ENCODE data around the gene GNA14. TPM values are rescaled to one million over a fixed set of nuclear protein-coding genes. Genes with fewer than 3 reads are reported as not detected.
"Not testable (repeated sequence)": the region's sequence is repeated elsewhere in the genome, so short reads cannot be mapped to it uniquely, and the experiment has no call there.

The GNA14 gene
- total RNA-seq, 1 experiment from 2014 or later: 0.25 TPM

GRCh38 chr9:77585335-77585786 is 62.8 kb downstream of the GNA14 start:
- no peaks in the 10 kb centered on the region for H4K20me1 ChIP-seq (ENCODE audit: insufficient read depth)
- H3K4me1 ChIP-seq (ENCODE audit: control insufficient read depth in 1 of 2, insufficient read depth in 2 of 2, low read length in 2 of 2): peaks cover 3 to 18% of the 10 kb centered on the region in 2 experiments
- no peak overlapping the region for H3K9ac ChIP-seq (ENCODE audit: low read length)
- H3K79me2 ChIP-seq (ENCODE audit: insufficient read depth, low read length): no peaks in the 10 kb centered on the region
- ChIA-PET RAD21 (ENCODE audit: low non-redundant PET in 1 of 2, low total read pairs in 2 of 2, uncharacterized antibody in 2 of 2, unreplicated experiment in 2 of 2) (no interaction called here), CTCF (no interaction called here), POLR2A (no interaction called here)
- H3K9me3 ChIP-seq (ENCODE audit: control insufficient read depth in 1 of 2, insufficient read depth in 1 of 2, low read depth in 1 of 2, low read length in 2 of 2): no peaks in the 10 kb centered on the region
- ATAC-seq: no peak
- intact Hi-C loops (cut with micrococcal nuclease): no loop called here
- H2AFZ ChIP-seq (ENCODE audit: low read depth, low read length, poor library complexity, severe bottlenecking): no peak overlapping the region
- H3K4me2 ChIP-seq (ENCODE audit: low read length): no peak overlapping the region
- peaks cover 23% of the 10 kb centered on the region for H3K27me3 ChIP-seq (ENCODE audit: insufficient read depth, low read length)
- no peak overlapping the region for H3K4me3 ChIP-seq (replicated peaks in 1 of 2; ENCODE audit: low read depth in 1 of 2, low read length in 2 of 2)
- no peaks in the 10 kb centered on the region for H3K36me3 ChIP-seq (ENCODE audit: control insufficient read depth in 1 of 2, insufficient read depth in 2 of 2, low read length in 2 of 2)
- DNase-seq (ENCODE audit: low read depth, low spot score): no peak
- BruUV-seq (replicated peaks): no TSS peak
- no peaks in the 10 kb centered on the region for H3K9me2 ChIP-seq (ENCODE audit: insufficient read depth)
- TF ChIP-seq ELF1 (IDR thresholded peaks at IDR 0.05; ENCODE audit: borderline replicate concordance, low read depth) (no peak), EGR1 (IDR thresholded peaks at IDR 0.05; ENCODE audit: low read depth) (no peak), REST (IDR thresholded peaks at IDR 0.05; ENCODE audit: low read depth) (no peak), MAX (IDR thresholded peaks at IDR 0.05) (no peak), ATF3 (IDR thresholded peaks at IDR 0.05) (no peak)
- H3K27ac ChIP-seq (ENCODE audit: low read depth, low read length): no peak overlapping the region

GRCh38 chr9:77584927-77585326 is 63.2 kb downstream of the GNA14 start:
- H3K4me3 ChIP-seq (replicated peaks in 1 of 2; ENCODE audit: low read depth in 1 of 2, low read length in 2 of 2); H3K27ac ChIP-seq (ENCODE audit: low read depth, low read length); intact Hi-C loops (cut with micrococcal nuclease); H3K9ac ChIP-seq (ENCODE audit: low read length); H3K79me2 ChIP-seq (ENCODE audit: insufficient read depth, low read length); H3K9me2 ChIP-seq (ENCODE audit: insufficient read depth); POLR2A ChIA-PET; H3K9me3 ChIP-seq (ENCODE audit: control insufficient read depth in 1 of 2, insufficient read depth in 1 of 2, low read depth in 1 of 2, low read length in 2 of 2); H2AFZ ChIP-seq (ENCODE audit: low read depth, low read length, poor library complexity, severe bottlenecking); RAD21 ChIA-PET (ENCODE audit: low non-redundant PET in 1 of 2, low total read pairs in 2 of 2, uncharacterized antibody in 2 of 2, unreplicated experiment in 2 of 2); DNase-seq (ENCODE audit: low read depth, low spot score); H3K36me3 ChIP-seq (ENCODE audit: control insufficient read depth in 1 of 2, insufficient read depth in 2 of 2, low read length in 2 of 2); ATAC-seq; H4K20me1 ChIP-seq (ENCODE audit: insufficient read depth); BruUV-seq (replicated peaks); H3K4me2 ChIP-seq (ENCODE audit: low read length); CTCF ChIA-PET: not testable (repeated sequence)
- H3K27me3 ChIP-seq (ENCODE audit: insufficient read depth, low read length): peaks cover 23% of the 10 kb centered on the region
- H3K4me1 ChIP-seq (ENCODE audit: control insufficient read depth in 1 of 2, insufficient read depth in 2 of 2, low read length in 2 of 2): peaks cover 3 to 18% of the 10 kb centered on the region in 2 experiments
